Measurements from ENCODE around the gene SHC2. TPM values are rescaled to one million over a fixed set of nuclear protein-coding genes. Genes with fewer than 3 reads are reported as not detected.
"Not testable (repeated sequence)": the region's sequence is repeated elsewhere in the genome, so short reads cannot be mapped to it uniquely, and the experiment has no call there.

The SHC2 gene
- total RNA-seq, 2 donors from 2014 or later, result 119 to 137 TPM

- Histone ChIP-seq H3K27me3 (peaks cover 0 to 9% of the 10 kb centered on the region in 2 donors), H3K4me1 (peaks cover 21% of the 10 kb centered on the region), H3K36me3 (replicated peaks in 1 of 2; ENCODE audit: insufficient read depth in 1 of 2, low read depth in 2 of 2) (peaks cover 0 to 4% of the 10 kb centered on the region in 2 donors), H3K27ac (no peak overlapping the region), H3K9me3 (no peaks in the 10 kb centered on the region), H3K4me3 (no peak overlapping the region)
- intact Hi-C loops (cut with DNase I), result no loop called here
- ATAC-seq, result no peak
- TF ChIP-seq CTCF (IDR thresholded peaks at IDR 0.05), result no peak
- TF ChIP-seq POLR2A (IDR thresholded peaks at IDR 0.05), result no peak
- DNase-seq, result peak in 1 of 4 donors; percentile 14
- 59 to 63% methylated on average over 15 of the region's 15 CpGs for WGBS, 2 donors
Observed at GRCh38 chr19:413756-414420, 46.9 kb downstream of the SHC2 start.

GRCh38 chr19:412356-413355 is 48.2 kb downstream of the SHC2 start:
- intact Hi-C loops (cut with DNase I), result no loop called here
- no peaks in the 10 kb centered on the region for H3K9me3 ChIP-seq
- H3K36me3 ChIP-seq (replicated peaks in 1 of 2; ENCODE audit: insufficient read depth in 1 of 2, low read depth in 2 of 2), result peaks cover 0 to 4% of the 10 kb centered on the region in 2 donors
- H3K27me3 ChIP-seq, result peaks cover 0 to 20% of the 10 kb centered on the region in 2 donors
- DNase-seq (peak in 1 of 4 donors; percentile 4), ATAC-seq (no peak)
- H3K4me1 ChIP-seq, result peaks cover 30% of the 10 kb centered on the region
- H3K4me3 ChIP-seq, result no peak overlapping the region
- no peak overlapping the region for H3K27ac ChIP-seq
- TF ChIP-seq CTCF (IDR thresholded peaks at IDR 0.05) (no peak), POLR2A (IDR thresholded peaks at IDR 0.05) (no peak)
- WGBS, 2 donors, result 43 to 60% methylated on average over 1 to 36 of the region's 36 CpGs

- 41 to 46% methylated on average over 4 to 13 of the region's 13 CpGs for WGBS, 2 donors
- TF ChIP-seq POLR2A (IDR thresholded peaks at IDR 0.05) (no peak), CTCF (IDR thresholded peaks at IDR 0.05) (no peak)
- no peak overlapping the region for H3K27ac ChIP-seq
- no peaks in the 10 kb centered on the region for H3K9me3 ChIP-seq
- DNase-seq (peak in 2 of 4 donors; percentile 3 to 9), ATAC-seq (no peak)
- no peak overlapping the region for H3K4me3 ChIP-seq
- peaks cover 0 to 20% of the 10 kb centered on the region in 2 donors for H3K27me3 ChIP-seq
- peaks cover 0 to 4% of the 10 kb centered on the region in 2 donors for H3K36me3 ChIP-seq (replicated peaks in 1 of 2; ENCODE audit: insufficient read depth in 1 of 2, low read depth in 2 of 2)
- intact Hi-C loops (cut with DNase I), result no loop called here
- H3K4me1 ChIP-seq, result peaks cover 30% of the 10 kb centered on the region
Observed at GRCh38 chr19:411723-412355, 49.0 kb downstream of the SHC2 start.

DNA sequence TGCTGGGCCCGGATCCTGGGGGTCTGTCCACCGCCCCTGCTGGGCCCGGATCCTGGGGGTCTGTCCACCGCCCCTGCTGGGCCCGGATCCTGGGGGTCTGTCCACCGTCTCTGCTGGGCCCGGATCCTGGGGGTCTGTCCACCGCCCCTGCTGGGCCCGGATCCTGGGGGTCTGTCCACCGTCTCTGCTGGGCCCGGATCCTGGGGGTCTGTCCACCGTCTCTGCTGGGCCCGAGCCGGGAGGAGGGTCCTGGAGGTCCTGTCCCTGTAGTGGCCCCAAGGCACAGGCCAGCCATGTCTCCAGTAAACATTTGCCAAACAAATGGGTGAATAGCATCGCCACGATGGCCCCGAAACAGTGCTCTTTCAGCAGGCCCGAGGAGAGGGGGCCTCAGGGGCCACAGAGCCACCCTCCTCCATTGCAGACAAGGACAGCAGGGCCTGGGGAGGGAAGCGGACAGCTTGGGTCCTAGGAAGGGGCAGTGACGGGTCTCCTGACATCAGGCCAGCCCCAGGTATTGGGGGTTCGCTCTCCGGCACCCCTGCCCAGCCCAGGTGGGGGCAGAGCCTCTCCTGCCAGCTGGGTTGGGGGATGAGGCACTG is 49.6 kb downstream of the SHC2 start:
- peak in 1 of 4 donors; percentile 5 for DNase-seq
- H3K36me3 ChIP-seq (replicated peaks in 1 of 2; ENCODE audit: insufficient read depth in 1 of 2, low read depth in 2 of 2); H3K27ac ChIP-seq; intact Hi-C loops (cut with DNase I); H3K4me3 ChIP-seq; ATAC-seq; H3K9me3 ChIP-seq: not testable (repeated sequence)
- WGBS, 2 donors, result 42 to 78% methylated on average over 2 to 9 of the region's 22 CpGs
- peaks cover 0 to 20% of the 10 kb centered on the region in 2 donors for H3K27me3 ChIP-seq
- H3K4me1 ChIP-seq, result peaks cover 30% of the 10 kb centered on the region

Measured in body of pancreas (tissue), 4 donors.